ENCODE measurements around the gene KIAA0319L.

The KIAA0319L gene

GRCh38 chr1:35386959-35387358 is 170.2 kb downstream of the KIAA0319L start:
- TF ChIP-seq POLR2A (IDR thresholded peaks at IDR 0.05; ENCODE audit: low read depth, low read length) (no peak), POLR2AphosphoS5 (IDR thresholded peaks at IDR 0.05; ENCODE audit: low read depth, low read length) (no peak), TAF1 (IDR thresholded peaks at IDR 0.05; ENCODE audit: borderline replicate concordance, low read depth, low read length) (no peak)
- FAIRE-seq = no peak

GRCh38 chr1:35386290-35386689 is 170.9 kb downstream of the KIAA0319L start:
- FAIRE-seq (no peak), DNase-seq (ENCODE audit: insufficient read length) (no peak)
- TF ChIP-seq POLR2AphosphoS5 (IDR thresholded peaks at IDR 0.05; ENCODE audit: low read depth, low read length) = no peak
- no peak for TF ChIP-seq TAF1 (IDR thresholded peaks at IDR 0.05; ENCODE audit: borderline replicate concordance, low read depth, low read length)
- no peak for TF ChIP-seq POLR2A (IDR thresholded peaks at IDR 0.05; ENCODE audit: low read depth, low read length)

More at GRCh38 chr1:35386959-35387358, 170.2 kb downstream of the KIAA0319L start:
- no peak for DNase-seq (ENCODE audit: insufficient read length)
